ENCODE results near the gene CNPPD1.

The CNPPD1 gene

DNA sequence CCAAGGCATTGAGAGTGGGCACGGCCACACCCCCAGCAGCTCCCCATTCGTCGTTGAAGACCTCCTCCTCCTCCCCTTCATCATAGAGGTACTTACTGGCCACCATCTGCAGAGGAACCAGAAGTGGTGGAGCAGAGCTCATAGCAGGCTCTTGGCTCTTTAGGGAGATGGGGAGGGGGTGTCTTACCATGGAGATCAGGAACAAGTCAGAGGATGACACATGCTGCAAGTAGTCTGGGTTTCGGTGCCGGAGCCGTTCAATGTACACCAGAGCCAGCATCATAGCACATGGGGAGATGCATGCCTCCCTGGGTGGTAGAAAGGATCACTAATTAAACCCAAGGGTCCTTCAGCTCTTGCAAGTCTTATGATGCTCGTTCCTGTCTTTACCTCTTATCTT lies 1.9 kb downstream of the CNPPD1 start:
- Histone ChIP-seq H3K4me2 (ENCODE audit: low read length) (no peak overlapping the region), H3K9ac (no peak overlapping the region), H3K4me3 (ENCODE audit: low read depth, low read length) (no peak overlapping the region), H3K27ac (no peak overlapping the region), H2AFZ (no peak overlapping the region), H3K27me3 (ENCODE audit: control insufficient read depth, insufficient read depth, low read length) (no peaks in the 10 kb centered on the region), H3K9me3 (ENCODE audit: control insufficient read depth, low read length) (no peaks in the 10 kb centered on the region), H3K4me1 (peaks cover 12% of the 10 kb centered on the region), H3K79me2 (peaks cover 8% of the 10 kb centered on the region), H3K36me3 (ENCODE audit: control insufficient read depth, insufficient read depth, low read length) (no peaks in the 10 kb centered on the region)
- no peak for TF ChIP-seq CTCF (IDR thresholded peaks at IDR 0.05)

DNA sequence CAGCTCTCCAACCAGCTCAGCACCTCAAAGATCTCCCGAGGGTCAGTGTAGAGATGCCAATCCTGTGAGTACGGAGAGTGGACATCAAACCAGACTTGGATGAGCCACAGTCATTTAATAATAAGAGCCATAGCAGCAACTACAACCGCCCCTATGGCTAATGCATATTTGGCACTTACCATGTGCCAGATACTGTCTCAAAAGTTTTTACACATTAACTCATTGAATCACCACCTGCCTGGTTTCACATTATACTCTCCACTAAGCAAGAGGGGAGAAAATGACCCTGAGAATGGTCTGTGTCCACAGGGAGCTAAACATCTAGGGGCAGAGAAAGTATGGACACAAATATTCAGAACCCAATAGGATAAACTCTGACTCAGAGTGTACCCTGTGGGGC lies 2.6 kb downstream of the CNPPD1 start:
- Histone ChIP-seq H3K4me2 (ENCODE audit: low read length) (no peak overlapping the region), H3K4me3 (ENCODE audit: low read depth, low read length) (no peak overlapping the region), H2AFZ (no peak overlapping the region), H3K9ac (no peak overlapping the region), H3K9me3 (ENCODE audit: control insufficient read depth, low read length) (no peaks in the 10 kb centered on the region), H3K36me3 (ENCODE audit: control insufficient read depth, insufficient read depth, low read length) (no peaks in the 10 kb centered on the region), H3K27ac (no peak overlapping the region), H3K79me2 (peaks cover 5% of the 10 kb centered on the region), H3K4me1 (peaks cover 6% of the 10 kb centered on the region), H3K27me3 (ENCODE audit: control insufficient read depth, insufficient read depth, low read length) (no peaks in the 10 kb centered on the region)
- TF ChIP-seq CTCF (IDR thresholded peaks at IDR 0.05): no peak

DNA sequence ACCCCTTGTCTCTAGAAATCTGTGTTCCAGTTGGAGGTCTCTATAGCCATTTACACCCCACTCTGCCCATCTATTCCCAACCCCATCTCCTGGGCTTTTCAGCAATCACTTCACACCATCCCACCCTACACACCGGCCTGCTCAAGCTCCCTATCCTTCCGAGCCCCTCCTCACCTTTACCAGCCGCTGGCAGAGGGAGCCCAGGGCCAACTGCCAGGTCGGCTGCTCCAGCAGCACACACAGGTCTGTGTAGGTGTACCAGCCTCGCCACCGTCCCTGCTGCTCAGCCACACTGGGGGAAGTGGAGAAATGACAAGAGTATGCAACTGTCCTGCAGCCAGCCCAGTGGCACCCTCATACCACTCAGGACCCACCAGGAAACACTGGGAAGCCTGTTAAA lies 3.5 kb downstream of the CNPPD1 start:
- no peaks in the 10 kb centered on the region for H3K27me3 ChIP-seq (ENCODE audit: control insufficient read depth, insufficient read depth, low read length)
- no peak overlapping the region for H3K9ac ChIP-seq
- no peaks in the 10 kb centered on the region for H3K9me3 ChIP-seq (ENCODE audit: control insufficient read depth, low read length)
- TF ChIP-seq CTCF (IDR thresholded peaks at IDR 0.05): no peak
- no peak overlapping the region for H2AFZ ChIP-seq
- no peak overlapping the region for H3K4me2 ChIP-seq (ENCODE audit: low read length)
- H3K27ac ChIP-seq: no peak overlapping the region
- H3K4me1 ChIP-seq: peaks cover 3% of the 10 kb centered on the region
- no peaks in the 10 kb centered on the region for H3K79me2 ChIP-seq
- H3K36me3 ChIP-seq (ENCODE audit: control insufficient read depth, insufficient read depth, low read length): no peaks in the 10 kb centered on the region
- no peak overlapping the region for H3K4me3 ChIP-seq (ENCODE audit: low read depth, low read length)

GRCh38 chr2:219172231-219173154 lies 4.2 kb downstream of the CNPPD1 start:
- no peak overlapping the region for H3K4me2 ChIP-seq (ENCODE audit: low read length)
- no peaks in the 10 kb centered on the region for H3K36me3 ChIP-seq (ENCODE audit: control insufficient read depth, insufficient read depth, low read length)
- no peaks in the 10 kb centered on the region for H3K79me2 ChIP-seq
- no peak overlapping the region for H2AFZ ChIP-seq
- H3K4me1 ChIP-seq: peaks cover 3% of the 10 kb centered on the region
- H3K27me3 ChIP-seq (ENCODE audit: control insufficient read depth, insufficient read depth, low read length): no peaks in the 10 kb centered on the region
- TF ChIP-seq CTCF (IDR thresholded peaks at IDR 0.05): no peak
- no peak overlapping the region for H3K27ac ChIP-seq
- no peak overlapping the region for H3K9ac ChIP-seq
- H3K4me3 ChIP-seq (ENCODE audit: low read depth, low read length): no peak overlapping the region
- no peaks in the 10 kb centered on the region for H3K9me3 ChIP-seq (ENCODE audit: control insufficient read depth, low read length)

DNA sequence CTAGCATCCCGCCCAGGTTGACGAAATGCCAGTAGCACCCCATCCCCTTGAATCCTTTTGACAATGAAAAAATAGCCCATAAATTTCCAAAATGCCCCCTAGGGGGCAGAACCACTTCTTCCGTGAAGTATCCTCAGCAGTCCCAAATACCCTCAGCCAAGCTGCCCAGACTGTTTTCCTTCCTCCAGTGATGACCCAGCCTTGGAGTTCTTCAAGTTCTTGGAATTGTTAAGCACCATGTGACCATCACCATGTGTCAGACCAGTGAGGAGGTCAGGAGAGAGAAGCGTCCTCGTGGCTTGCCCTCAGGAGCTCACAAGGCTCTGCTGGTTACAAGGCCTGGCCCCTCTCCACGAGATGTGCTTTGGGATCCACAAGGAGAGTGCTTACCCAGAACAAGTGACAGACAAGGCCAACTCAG lies 5.5 kb downstream of the CNPPD1 start:
- H3K4me3 ChIP-seq (ENCODE audit: low read depth, low read length): no peak overlapping the region
- no peaks in the 10 kb centered on the region for H3K27me3 ChIP-seq (ENCODE audit: control insufficient read depth, insufficient read depth, low read length)
- no peaks in the 10 kb centered on the region for H3K9me3 ChIP-seq (ENCODE audit: control insufficient read depth, low read length)
- peak; percentile 72 for TF ChIP-seq CTCF (IDR thresholded peaks at IDR 0.05)
- H3K4me2 ChIP-seq (ENCODE audit: low read length): no peak overlapping the region
- H2AFZ ChIP-seq: no peak overlapping the region
- peak overlapping the region; percentile 37 for H3K27ac ChIP-seq
- no peak overlapping the region for H3K9ac ChIP-seq
- peaks cover 3% of the 10 kb centered on the region for H3K4me1 ChIP-seq
- H3K79me2 ChIP-seq: no peaks in the 10 kb centered on the region
- H3K36me3 ChIP-seq (ENCODE audit: control insufficient read depth, insufficient read depth, low read length): no peaks in the 10 kb centered on the region

Measured in parathyroid adenoma (tissue), 2 donors.